Nephron (organoid): ENCODE measurements around the gene DCDC2.
"Not testable (repeated sequence)": the region's sequence is repeated elsewhere in the genome, so short reads cannot be mapped to it uniquely, and the experiment has no call there.

ENCODE experiments used
- H3K27ac Mint-ChIP-seq, 3 experiments: 2 replicates each; pipeline ENCODE4 v1.8.0; 2020; ENCODE audit warnings: mixed read lengths in 3 of 3, mild to moderate bottlenecking in 2 of 3, moderate library complexity in 1 of 3
- H3K27me3 Mint-ChIP-seq: 2 replicates; pipeline ENCODE4 v1.8.0; 2021; ENCODE audit warnings: low read depth, mild to moderate bottlenecking, moderate library complexity, mixed read lengths
- H3K36me3 Mint-ChIP-seq: 2 replicates; pipeline ENCODE4 v1.8.0; 2020; ENCODE audit warnings: low read depth, mixed read lengths
- H3K4me1 Mint-ChIP-seq: 2 replicates; pipeline ENCODE4 v1.8.0; 2020; ENCODE audit warnings: mixed read lengths
- H3K4me3 Mint-ChIP-seq, 3 experiments: 2 replicates each; pipeline ENCODE4 v1.8.0; 2020; ENCODE audit warnings: mild to moderate bottlenecking in 3 of 3, mixed read lengths in 3 of 3, moderate library complexity in 2 of 3
- H3K9me3 Mint-ChIP-seq: 2 replicates; pipeline ENCODE4 v1.8.0; 2020; ENCODE audit warnings: mixed read lengths
- CTCF ChIP-seq, 3 experiments: fragments of 200-600 bp; sonication (generic); IDR thresholded peaks; one replicate each; pipeline ENCODE4 v1.5.0; 2021; ENCODE audit warnings: antibody characterized with exemption in 3 of 3; ENCODE audit not compliant: unreplicated experiment in 3 of 3

DCDC2 gene

DNA sequence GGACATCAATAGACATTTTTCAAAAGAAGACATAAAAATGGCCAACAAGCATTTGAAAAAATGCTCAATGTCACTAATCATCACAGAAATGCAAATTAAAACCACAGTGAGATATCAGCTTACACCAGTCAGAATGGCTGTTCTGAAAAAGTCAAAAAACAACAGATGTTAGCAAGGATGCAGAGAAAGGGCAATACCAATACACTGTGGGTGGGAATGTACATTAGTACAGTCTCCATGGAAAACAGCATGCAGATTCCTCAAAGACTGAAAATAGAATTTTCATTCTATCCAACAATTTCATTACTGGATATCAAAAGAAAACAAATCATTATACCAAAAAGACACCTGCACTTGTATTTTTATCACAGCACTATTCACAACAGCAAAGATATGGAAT lies 85.3 kb downstream of the DCDC2 start:
- TF ChIP-seq CTCF (IDR thresholded peaks at IDR 0.05; ENCODE audit: unreplicated experiment in 3 of 3), result no peak
- Mint-ChIP-seq H3K27ac (peak overlapping the region in 2 of 3 experiments; percentile 81 to 95), H3K27me3 (no peaks in the 10 kb centered on the region), H3K4me1 (peaks cover 46% of the 10 kb centered on the region), H3K9me3 (no peaks in the 10 kb centered on the region), H3K4me3 (peak overlapping the region in 1 of 3 experiments; percentile 5), H3K36me3 (no peaks in the 10 kb centered on the region)

- no peaks in the 10 kb centered on the region for H3K27me3 Mint-ChIP-seq
- no peaks in the 10 kb centered on the region for H3K9me3 Mint-ChIP-seq
- no peaks in the 10 kb centered on the region for H3K36me3 Mint-ChIP-seq
- peak overlapping the region in 1 of 3 experiments; percentile 5 for H3K4me3 Mint-ChIP-seq
- H3K4me1 Mint-ChIP-seq, result peaks cover 46% of the 10 kb centered on the region
- H3K27ac Mint-ChIP-seq, result peak overlapping the region; percentile 37 to 95 (median 81)
- no peak for TF ChIP-seq CTCF (IDR thresholded peaks at IDR 0.05; ENCODE audit: unreplicated experiment in 3 of 3)
Observed at GRCh38 chr6:24272148-24272547, 85.7 kb downstream of the DCDC2 start.

- Mint-ChIP-seq H3K27me3 (no peaks in the 10 kb centered on the region), H3K36me3 (no peaks in the 10 kb centered on the region), H3K9me3 (peaks cover 4% of the 10 kb centered on the region), H3K27ac (peak overlapping the region; percentile 9 to 72 (median 52)), H3K4me3 (no peak overlapping the region), H3K4me1 (peaks cover 38% of the 10 kb centered on the region)
- TF ChIP-seq CTCF (IDR thresholded peaks at IDR 0.05; ENCODE audit: unreplicated experiment in 3 of 3), result no peak
Observed at GRCh38 chr6:24270011-24270410, 87.8 kb downstream of the DCDC2 start.

DNA sequence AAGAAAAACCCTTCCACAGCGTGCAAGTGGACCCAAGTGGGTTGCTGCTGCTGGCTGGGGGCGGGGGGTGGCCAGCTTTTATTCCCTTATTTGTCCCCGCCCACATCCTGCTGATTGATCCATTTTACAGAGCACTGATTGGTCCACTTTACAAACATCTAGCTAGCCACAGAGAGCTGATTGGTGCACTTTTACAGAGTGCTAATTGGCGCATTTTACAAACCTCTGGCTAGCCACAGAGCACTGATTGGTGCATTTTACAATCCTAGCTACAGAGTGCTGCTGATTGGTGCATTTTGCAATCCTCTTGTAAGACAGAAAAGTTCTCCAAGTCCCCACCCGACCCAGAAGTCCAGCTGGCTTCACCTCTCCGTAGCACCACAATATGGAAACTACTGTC lies 99.6 kb downstream of the DCDC2 start:
- not testable (repeated sequence) for H3K27me3 Mint-ChIP-seq, H3K4me3 Mint-ChIP-seq, H3K9me3 Mint-ChIP-seq, H3K27ac Mint-ChIP-seq
- Mint-ChIP-seq H3K36me3 (peaks cover 27% of the 10 kb centered on the region), H3K4me1 (peaks cover 23% of the 10 kb centered on the region)

DNA sequence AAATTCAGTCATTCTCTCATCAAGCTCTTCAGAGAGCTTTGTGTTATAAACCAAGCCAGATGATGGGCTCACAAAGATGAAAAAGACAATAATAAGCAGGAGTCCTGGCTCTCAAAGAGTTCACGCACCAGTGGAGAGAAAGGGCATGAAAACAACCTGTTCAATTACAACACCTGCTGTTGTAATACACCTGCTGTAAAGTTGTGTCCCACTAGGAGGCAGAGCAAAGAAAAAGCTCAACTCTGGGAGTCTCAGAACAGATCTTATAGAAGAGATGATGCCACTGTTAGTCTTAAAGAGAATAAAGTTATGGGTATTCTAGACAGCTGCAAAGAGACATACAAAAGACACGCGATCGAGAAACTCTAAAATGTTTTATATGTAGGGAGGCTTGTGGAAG lies 100.6 kb downstream of the DCDC2 start:
- Mint-ChIP-seq H3K27me3 (no peaks in the 10 kb centered on the region), H3K4me3 (no peak overlapping the region), H3K4me1 (peaks cover 23% of the 10 kb centered on the region), H3K9me3 (peaks cover 12% of the 10 kb centered on the region), H3K36me3 (peaks cover 31% of the 10 kb centered on the region), H3K27ac (peak overlapping the region; percentile 14 to 49 (median 45))
- TF ChIP-seq CTCF (IDR thresholded peaks at IDR 0.05; ENCODE audit: unreplicated experiment in 3 of 3), result no peak

GRCh38 chr6:24255676-24256075 lies 102.2 kb downstream of the DCDC2 start:
- no peaks in the 10 kb centered on the region for H3K27me3 Mint-ChIP-seq
- no peak overlapping the region for H3K4me3 Mint-ChIP-seq
- H3K36me3 Mint-ChIP-seq, result peaks cover 33% of the 10 kb centered on the region
- no peak overlapping the region for H3K27ac Mint-ChIP-seq
- peaks cover 20% of the 10 kb centered on the region for H3K4me1 Mint-ChIP-seq
- no peak for TF ChIP-seq CTCF (IDR thresholded peaks at IDR 0.05; ENCODE audit: unreplicated experiment in 3 of 3)
- H3K9me3 Mint-ChIP-seq, result peaks cover 14% of the 10 kb centered on the region
